Measurements from ENCODE around the gene ILK. TPM values are rescaled to one million over a fixed set of nuclear protein-coding genes. Genes with fewer than 3 reads are reported as not detected.

Gene ILK
- total and polyA plus RNA-seq, 10 of the 15 experiments (the other 5 are each of a cell fraction or from before 2014, with no cell fraction given) = 51.8 to 163 (median 92.0) TPM

DNA sequence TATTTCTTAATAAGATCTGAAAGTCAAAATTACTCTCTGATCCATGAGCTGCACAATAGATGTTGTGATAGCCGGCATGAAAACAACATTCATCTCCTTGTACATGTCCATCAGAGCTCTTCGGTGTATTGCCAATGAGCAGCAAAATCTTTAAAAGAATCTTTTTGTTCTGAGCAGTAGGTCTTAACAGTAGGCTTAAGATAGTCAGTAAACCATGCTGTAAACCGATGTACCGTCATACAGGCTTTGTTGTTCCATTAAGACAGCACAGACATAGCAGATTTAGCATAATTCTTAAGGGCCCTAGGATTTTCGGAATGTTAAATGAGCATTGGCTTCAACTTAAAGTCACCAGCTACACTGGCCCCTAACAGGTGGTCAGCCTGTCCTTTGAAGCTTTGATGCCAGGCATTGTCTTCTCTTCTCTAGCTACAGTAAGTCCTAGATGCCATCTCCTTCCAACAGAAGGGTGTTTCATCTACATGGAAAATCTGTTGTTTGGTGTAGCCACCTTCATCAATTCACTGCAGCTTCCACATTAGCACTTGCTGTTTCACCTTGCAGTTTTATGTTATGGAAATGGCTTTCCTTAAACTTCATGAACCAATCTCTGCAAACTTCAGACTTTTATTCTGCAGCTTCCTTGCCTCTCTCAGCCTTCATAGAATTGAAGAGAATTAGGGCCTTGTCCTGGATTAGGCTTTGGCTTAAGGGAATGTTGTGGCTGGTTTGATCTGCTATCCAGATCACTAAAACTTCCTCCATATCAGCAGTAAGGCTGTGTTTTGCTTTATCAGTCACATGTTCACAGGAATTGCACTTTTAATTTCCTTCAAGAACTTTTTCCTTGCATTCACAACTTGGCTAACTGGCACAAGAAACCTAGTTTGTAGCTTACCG is 28.5 kb upstream of the ILK start:
- H3K36me3 ChIP-seq (ENCODE audit: control insufficient read depth in 2 of 2, insufficient read depth in 2 of 2, low read length in 1 of 2) = peaks cover 1% of the 10 kb centered on the region in 2 experiments; a peak in 2 of 4 replicates
- H2AFZ ChIP-seq (ENCODE audit: control insufficient read depth, low read depth, low read length) = no peak overlapping the region
- H3K9ac ChIP-seq (ENCODE audit: control insufficient read depth, insufficient read depth, low read length) = no peak overlapping the region
- TF ChIP-seq SMAD5 (IDR thresholded peaks at IDR 0.05; ENCODE audit: low read depth) = no peak
- TF ChIP-seq NR2F1 (conservative IDR thresholded peaks at IDR 0.05) = no peak
- TF ChIP-seq NR2C2 (IDR thresholded peaks at IDR 0.05; ENCODE audit: borderline replicate concordance, control insufficient read depth, insufficient read length, low read depth) = no peak
- TF ChIP-seq CHD4 (IDR thresholded peaks at IDR 0.05) = no peak
- TF ChIP-seq STAT3 (IDR thresholded peaks at IDR 0.05; ENCODE audit: low read depth, low read length) = no peak
- TF ChIP-seq STAT1 (conservative IDR thresholded peaks at IDR 0.05) = no peak
- no peak for TF ChIP-seq TCF12 (IDR thresholded peaks at IDR 0.05; ENCODE audit: low read depth, low read length)
- no peak for TF ChIP-seq HDAC2 (IDR thresholded peaks at IDR 0.05)
- TF ChIP-seq CREB1 (IDR thresholded peaks at IDR 0.05; ENCODE audit: low read depth) = no peak
- no peak for TF ChIP-seq IKZF2 (IDR thresholded peaks at IDR 0.05)
- no peak for TF ChIP-seq ZBTB33 (IDR thresholded peaks at IDR 0.05)
- no peak for TF ChIP-seq NFIC (IDR thresholded peaks at IDR 0.05; ENCODE audit: low read depth, low read length)
- ChIA-PET POLR2A (no interaction called here), CTCF (interaction anchor here (0.5 to 1.6 kb wide), 5 partner anchors 43 to 320 kb away, joined by 3 to 4 read pairs (median 3); no protein-coding TSS in a partner anchor), SMC1A (ENCODE audit: uncharacterized antibody, unreplicated experiment) (interaction anchor here (0.8 kb wide), 2 partner anchors 44 to 72 kb away, joined by 3 read pairs; no protein-coding TSS in a partner anchor), RAD21 (ENCODE audit: unreplicated experiment) (interaction anchor here (0.6 kb wide), 1 partner anchor 163 kb away, joined by 3 read pairs; no protein-coding TSS in a partner anchor)
- no peaks in the 10 kb centered on the region for H3K27me3 ChIP-seq (replicated peaks in 1 of 2; ENCODE audit: control insufficient read depth in 2 of 2, insufficient read depth in 2 of 2, low read length in 1 of 2)
- intact Hi-C loops (cut with micrococcal nuclease; ENCODE audit: unreplicated experiment) (no loop called here), in situ Hi-C loops (cut with MboI) (no loop called here)
- no TSS peak for BruUV-seq (replicated peaks)
- H3K4me3 ChIP-seq = no peak overlapping the region
- no peaks in the 10 kb centered on the region for H3K79me2 ChIP-seq (ENCODE audit: control insufficient read depth, insufficient read depth, low read length)
- FAIRE-seq = no peak
- no peak overlapping the region for H3K4me2 ChIP-seq (ENCODE audit: control insufficient read depth, insufficient read depth)
- no peaks in the 10 kb centered on the region for H3K9me3 ChIP-seq (replicated peaks; ENCODE audit: control insufficient read depth, insufficient read depth, low read length)
- 82% methylated on average over 6 of the region's 6 CpGs for WGBS (ENCODE audit: insufficient coverage, insufficient replicate concordance, low lambda C conversion rate, missing lambda C conversion rate)
- H3K4me1 ChIP-seq (ENCODE audit: control insufficient read depth, insufficient read depth, low read length) = no peaks in the 10 kb centered on the region
- no peaks in the 10 kb centered on the region for H4K20me1 ChIP-seq (ENCODE audit: control insufficient read depth, insufficient read depth)
- no peak for DNase-seq (ENCODE audit: low read depth, low spot score)
- no peak for ATAC-seq
- no peak overlapping the region for H3K27ac ChIP-seq (ENCODE audit: control insufficient read depth, insufficient read depth)

Data from GM12878 (cell line).